Activated CD4-positive, alpha-beta T cell treated with anti-CD3 and anti-CD28 coated beads for 4 hours (primary cell): ENCODE data around the gene TDO2.
"Not testable (repeated sequence)": the region's sequence is repeated elsewhere in the genome, so short reads cannot be mapped to it uniquely, and the experiment has no call there.

Source experiments
- DNase-seq, 2 donors: peaks; one replicate each; pipeline ENCODE4 v3.0.0-alpha.2; 2020

TDO2 gene

DNA sequence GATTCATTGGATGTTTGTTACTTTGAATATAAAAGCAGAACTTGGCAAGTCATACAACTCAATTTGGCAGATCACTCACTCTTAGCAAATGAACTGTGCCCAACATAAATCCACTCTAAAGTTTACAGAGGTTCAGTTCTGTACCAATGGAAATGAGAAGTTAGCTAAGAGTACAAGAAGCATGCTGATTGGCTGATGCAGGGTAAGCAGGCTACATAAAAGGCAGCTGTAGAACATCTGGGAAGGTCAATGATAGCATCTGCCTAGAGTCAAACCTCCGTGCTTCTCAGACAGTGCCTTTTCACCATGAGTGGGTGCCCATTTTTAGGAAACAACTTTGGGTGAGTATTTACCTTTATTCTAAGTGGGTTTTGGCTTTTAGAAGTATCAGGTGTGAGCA lies at the start of gene TDO2:
Gene TDO2, plus strand, starts transcription at position 244 of the 400 bp plus-strand sequence. Its CDS starts 63 bp downstream, at position 307.
- DNase-seq: no peak

GRCh38 chr4:155854582-155855226 lies 48.8 kb upstream of the TDO2 start:
- DNase-seq: no peak

GRCh38 chr4:155855897-155856296 lies 47.6 kb upstream of the TDO2 start:
- DNase-seq: no peak

GRCh38 chr4:155866177-155866576 lies 37.3 kb upstream of the TDO2 start, which contains the start of gene ASIC5:
Gene ASIC5 (minus strand): TSS chr4:155866277. CDS start chr4:155866226, 51 bp downstream.
- no peak for DNase-seq

DNA sequence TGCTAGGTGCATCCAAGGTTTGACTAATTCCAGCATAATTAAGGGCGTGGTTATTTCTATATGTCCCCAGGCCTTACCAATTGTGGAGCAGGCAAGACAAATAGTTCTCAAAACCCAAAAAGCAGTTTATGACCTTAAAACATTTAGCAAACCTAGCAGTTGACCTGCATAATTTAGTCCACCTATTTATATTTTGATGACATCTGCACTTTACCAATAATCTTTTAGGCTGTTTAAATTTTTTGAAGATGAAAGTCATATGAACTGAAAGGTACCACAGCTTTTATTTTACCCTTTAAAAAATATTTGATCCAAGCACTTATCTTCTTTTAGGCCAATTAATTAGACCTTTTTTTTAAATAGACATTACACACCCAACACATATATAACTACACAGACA lies 27.6 kb upstream of the TDO2 start:
- DNase-seq: no peak

DNA sequence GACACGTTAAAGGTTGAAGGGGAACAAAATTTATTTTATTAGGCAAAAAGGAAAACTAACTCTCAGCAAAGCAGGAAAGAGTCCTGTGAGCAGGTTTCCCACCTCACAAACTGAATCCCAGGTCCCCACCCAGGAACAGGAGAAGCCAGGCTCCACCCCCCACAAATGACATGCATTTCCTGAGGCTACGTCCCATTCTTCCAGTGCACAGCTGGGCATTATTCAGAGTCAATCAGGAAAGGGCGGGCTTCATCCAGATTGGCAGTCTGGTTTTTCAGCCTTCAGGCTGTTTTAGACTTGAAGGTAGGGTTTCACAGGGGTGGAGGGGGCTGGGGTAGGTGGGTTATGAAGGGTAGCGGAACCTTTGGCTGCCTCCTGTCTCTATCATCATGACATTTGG lies 25.5 kb upstream of the TDO2 start:
- no peak for DNase-seq

DNA sequence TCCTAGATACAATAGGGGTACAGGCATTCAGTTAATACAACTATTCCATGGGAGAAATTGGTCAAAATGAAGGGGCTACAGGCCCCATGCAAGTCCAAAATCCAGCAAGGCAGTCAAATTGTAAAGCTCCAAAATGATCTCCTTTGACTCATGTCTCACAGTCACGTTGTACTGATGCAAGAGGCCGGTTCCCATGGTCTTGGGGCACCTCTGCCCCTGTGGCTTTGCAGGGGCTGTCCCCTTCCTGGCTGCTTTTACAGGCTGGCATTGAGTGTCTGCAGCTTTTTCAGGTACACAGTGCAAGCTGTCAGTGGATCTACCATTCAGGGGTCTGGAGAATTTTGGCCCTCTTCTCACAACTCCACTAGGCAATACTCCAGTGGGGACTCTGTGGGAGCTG lies 24.9 kb upstream of the TDO2 start:
- no peak for DNase-seq

DNA sequence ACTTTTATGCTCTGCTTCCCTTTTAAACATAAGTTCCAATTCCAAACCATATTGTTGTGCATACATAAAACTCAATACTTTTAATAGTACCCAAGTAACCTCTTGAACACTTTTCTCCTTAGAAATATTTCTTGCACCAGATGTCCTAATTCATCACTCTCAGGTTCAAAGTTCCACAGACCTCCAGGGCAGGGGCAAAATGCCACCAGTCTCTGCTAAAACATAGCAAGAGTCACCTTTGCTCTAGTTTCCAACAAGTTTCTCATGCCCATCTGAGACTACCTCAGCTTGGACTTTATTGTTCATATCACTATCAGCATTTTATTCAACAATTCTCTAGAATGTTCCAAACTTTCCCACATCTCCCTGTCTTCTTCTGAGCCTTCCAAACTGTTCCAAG lies 23.7 kb upstream of the TDO2 start:
- no peak for DNase-seq

DNA sequence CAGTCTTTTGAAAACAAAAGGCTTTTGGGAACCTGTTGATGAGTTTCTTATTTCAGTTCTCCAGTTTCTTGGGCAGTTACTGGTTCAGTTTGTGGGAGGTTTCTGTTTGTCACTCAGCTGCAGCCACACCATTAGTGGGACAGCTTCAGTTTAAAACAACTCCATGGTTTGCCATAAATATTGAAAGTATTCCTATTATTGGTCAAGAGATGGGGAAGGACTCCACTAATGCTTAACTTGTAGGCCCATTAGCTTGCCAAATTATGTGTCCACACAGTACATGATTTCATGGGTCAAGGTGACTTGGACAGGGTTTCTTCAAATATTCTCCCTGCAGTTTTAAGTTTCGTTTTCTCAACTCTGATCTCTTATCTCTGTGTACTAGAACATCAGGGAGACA lies 21.9 kb upstream of the TDO2 start:
- DNase-seq: no peak

DNA sequence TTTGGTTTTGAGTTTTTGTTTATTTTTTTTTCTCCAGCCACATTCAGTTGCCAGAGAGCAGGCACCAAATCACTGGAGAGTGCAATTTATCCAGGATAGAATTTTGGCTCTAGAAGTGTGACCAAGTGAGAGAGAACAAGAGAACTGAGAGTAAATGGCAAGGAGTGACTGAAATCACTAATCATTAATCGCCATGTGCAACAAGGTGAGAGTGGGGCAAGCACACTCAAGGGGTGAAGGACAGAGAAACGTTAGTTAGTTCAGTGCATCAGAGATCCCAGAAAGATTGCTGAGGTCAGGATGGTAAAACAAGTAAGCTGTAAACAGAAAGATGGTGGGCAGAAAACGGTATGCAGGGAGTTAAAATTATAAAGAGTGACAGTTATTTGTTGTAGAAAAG lies 19.6 kb upstream of the TDO2 start:
- no peak for DNase-seq

DNA sequence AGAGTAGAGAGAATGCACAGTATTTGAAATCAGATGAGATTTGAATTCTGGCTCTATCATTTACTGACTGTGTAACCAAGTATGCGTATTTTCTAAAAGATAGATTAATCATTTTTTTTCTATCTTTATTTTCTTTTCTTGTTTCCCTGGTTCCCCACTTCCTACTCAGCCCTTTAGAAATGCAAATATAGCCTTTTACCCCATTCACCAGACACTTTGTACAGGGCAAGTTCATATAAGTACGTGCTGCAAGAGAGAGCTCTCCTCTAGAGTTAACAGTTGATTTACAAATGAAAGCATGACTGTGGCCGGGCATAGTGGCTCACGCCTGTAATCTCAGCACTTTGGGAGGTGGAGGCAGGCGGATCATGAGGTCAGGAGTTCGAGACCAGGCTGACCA lies 17.8 kb upstream of the TDO2 start:
- no peak for DNase-seq

- DNase-seq: no peak
Measured at GRCh38 chr4:155887045-155887444, 16.5 kb upstream of the TDO2 start.

DNA sequence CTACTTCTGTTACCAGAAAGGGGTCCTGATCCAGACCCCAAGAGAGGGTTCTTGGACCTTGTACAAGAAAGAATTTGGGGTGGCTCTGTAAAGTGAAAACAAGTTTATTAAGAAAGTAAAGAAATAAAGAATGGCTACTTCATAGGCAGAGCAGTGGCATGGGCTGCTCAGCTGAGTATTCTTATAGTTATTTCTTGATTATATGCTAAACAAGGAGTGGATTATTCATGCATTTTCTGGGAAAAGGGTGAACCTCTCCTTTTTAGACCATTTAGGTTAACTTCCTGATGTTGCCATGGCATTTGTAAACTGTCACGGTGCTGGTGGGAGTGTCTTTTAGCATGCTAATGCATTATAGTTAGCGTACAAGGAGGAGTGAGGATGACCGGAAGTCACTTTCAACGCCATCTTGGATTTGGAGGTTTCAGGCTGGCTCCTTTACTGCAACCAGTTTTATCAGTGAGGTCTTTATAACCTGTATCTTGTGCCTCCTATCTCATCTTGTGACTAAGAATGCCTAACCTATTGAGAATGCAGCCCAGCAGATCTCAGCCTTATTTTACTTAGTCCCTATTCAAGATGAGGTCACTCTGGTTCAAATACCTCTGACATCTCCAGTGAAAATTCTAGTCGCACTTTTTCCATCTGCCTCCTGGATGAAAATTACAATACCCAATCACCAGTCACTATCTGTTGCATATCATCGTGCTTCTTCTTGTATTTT lies 15.5 kb upstream of the TDO2 start:
- DNase-seq: no peak

- no peak for DNase-seq
Measured at GRCh38 chr4:155889031-155889793, 14.3 kb upstream of the TDO2 start.

GRCh38 chr4:155889946-155890345 lies 13.6 kb upstream of the TDO2 start:
- DNase-seq: no peak

GRCh38 chr4:155891058-155891457 lies 12.4 kb upstream of the TDO2 start:
- no peak for DNase-seq

DNA sequence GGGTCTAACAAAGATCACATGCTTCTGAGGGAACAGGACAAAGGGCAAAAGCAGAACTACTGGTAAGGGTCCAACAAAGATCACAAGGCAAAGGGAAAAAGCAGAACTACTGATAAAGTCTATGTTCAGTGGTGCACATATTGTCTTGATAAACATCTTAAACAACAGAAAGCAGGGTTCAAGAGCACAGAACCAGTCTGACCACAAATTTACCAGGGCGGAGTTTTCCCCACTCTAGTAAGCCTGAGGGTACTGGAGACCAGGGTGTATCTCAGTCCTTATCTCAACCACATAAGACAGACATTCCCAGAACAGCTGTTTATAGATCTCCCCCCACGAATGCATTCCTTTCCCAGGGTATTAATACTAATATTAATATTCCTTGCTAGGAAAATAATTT lies 5.1 kb upstream of the TDO2 start:
- not testable (repeated sequence) for DNase-seq

GRCh38 chr4:155899891-155900290 lies 3.6 kb upstream of the TDO2 start:
- no peak for DNase-seq

- no peak for DNase-seq
Measured at GRCh38 chr4:155900381-155900780, 3.1 kb upstream of the TDO2 start.

DNA sequence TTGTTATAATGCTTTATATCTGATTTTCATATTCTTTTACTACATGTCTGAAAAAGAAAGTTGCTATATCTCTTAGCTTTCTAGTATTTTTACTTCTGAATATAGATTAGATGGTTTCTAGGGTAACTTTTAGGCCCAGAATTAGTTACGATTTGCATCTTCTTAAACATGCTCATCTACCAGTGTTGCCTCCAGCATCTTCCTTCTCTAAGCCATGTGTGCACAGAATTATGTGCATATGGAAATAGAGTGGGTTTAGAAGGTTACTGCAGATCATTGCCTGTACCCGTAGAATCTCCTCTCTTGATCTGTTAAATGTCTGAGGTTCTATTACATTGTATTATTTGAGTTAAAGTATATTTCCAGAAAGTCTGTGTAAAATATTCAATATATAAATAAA lies 2.5 kb upstream of the TDO2 start:
- DNase-seq: no peak

DNA sequence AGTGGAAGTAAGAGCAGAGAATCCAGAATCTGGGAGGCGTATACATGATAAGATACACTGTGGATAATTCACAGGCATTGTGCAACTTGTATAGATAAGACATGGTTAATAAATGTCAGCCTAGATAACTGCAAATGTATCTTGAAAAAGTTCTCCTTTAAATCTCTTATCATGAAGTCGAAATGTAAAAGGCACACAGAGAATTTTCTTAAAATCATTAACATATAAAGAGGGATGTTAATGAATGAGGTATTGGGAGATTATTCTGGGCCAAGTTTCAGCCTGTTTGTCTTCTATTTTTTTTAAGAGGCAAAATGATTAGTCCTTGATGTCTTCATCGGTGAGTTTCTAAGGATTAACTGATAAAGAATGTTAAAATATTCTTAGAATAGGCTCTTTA lies 835 bp downstream of the TDO2 start:
- DNase-seq: no peak

- DNase-seq: no peak
Measured at GRCh38 chr4:155906554-155907247, 3.2 kb downstream of the TDO2 start.

DNA sequence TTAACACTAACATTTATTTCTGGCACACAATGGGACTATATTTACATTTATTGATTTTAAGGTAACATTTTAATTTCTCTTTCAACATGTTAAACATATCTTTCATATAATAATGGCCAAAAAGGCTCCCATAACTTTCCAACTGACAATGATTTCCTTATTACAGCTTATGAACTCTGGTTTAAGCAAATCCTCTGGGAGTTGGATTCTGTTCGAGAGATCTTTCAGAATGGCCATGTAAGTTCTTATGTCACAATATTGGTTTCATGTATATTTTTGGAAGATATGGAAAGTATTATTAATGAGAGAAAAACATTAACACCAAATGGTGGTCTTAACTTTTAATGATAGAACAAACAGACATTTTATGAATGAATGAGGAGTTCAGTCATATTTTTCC lies 4.1 kb downstream of the TDO2 start:
- DNase-seq: no peak
